AG10803 (cell line): ENCODE data around the gene TKTL1.
A peak's percentile ranks its signal among the peaks of the same experiment; 100 is the strongest.

Experiments used
- DNase-seq: peaks from one replicate; pipeline ENCODE4 v3.0.0; 2010; ENCODE audit warnings: low read depth
- H3K4me3 ChIP-seq: 2 replicates; pipeline ENCODE4 v1.5.1; 2011; ENCODE audit warnings: mild to moderate bottlenecking, low read length, control low read depth
- CTCF ChIP-seq: conservative IDR thresholded peaks from 2 replicates; pipeline ENCODE4 v1.5.1; 2011; ENCODE audit warnings: mild to moderate bottlenecking, low read length, control low read depth, inconsistent platforms

Gene TKTL1

GRCh38 chrX:154373340-154374306, 78.0 kb downstream of the TKTL1 start:
- peak overlapping the region; percentile 78 for H3K4me3 ChIP-seq
- DNase-seq: peak; percentile 84
- peak; percentile 44 for TF ChIP-seq CTCF

GRCh38 chrX:154374313-154375155, 78.9 kb downstream of the TKTL1 start, which contains the start of gene FLNA:
FLNA (minus strand) TSS chrX:154374634; CDS start chrX:154371245, 3,389 bp downstream.
- no peak for TF ChIP-seq CTCF
- DNase-seq: peak; percentile 22
- H3K4me3 ChIP-seq: peak within 1 kb of the TSS; percentile 78

GRCh38 chrX:154375156-154375504, 79.5 kb downstream of the TKTL1 start:
- TF ChIP-seq CTCF: no peak
- DNase-seq: no peak
- H3K4me3 ChIP-seq: peak overlapping the region; percentile 56

GRCh38 chrX:154376774-154377173, 81.2 kb downstream of the TKTL1 start:
- peak; percentile 26 for DNase-seq
- H3K4me3 ChIP-seq: no peak overlapping the region
- no peak for TF ChIP-seq CTCF

- no peak for TF ChIP-seq CTCF
- H3K4me3 ChIP-seq: peak overlapping the region; percentile 49
- peak; percentile 59 for DNase-seq
Measured at GRCh38 chrX:154378059-154378798, 82.6 kb downstream of the TKTL1 start.

GRCh38 chrX:154378799-154379568, 83.4 kb downstream of the TKTL1 start, which contains the start of gene EMD:
EMD (plus strand) TSS chrX:154379295; CDS start chrX:154379485, 190 bp downstream.
- no peak for TF ChIP-seq CTCF
- DNase-seq: peak; percentile 97
- H3K4me3 ChIP-seq: peak within 1 kb of the TSS; percentile 74
